ENCODE measurements around the gene IPO11. TPM values are rescaled to one million over a fixed set of nuclear protein-coding genes. Genes with fewer than 3 reads are reported as not detected.
A peak's percentile ranks its signal among the peaks of the same experiment; 100 is the strongest.

Gene IPO11
- polyA plus RNA-seq, 6 donors from 2014 or later: 8.3 to 12.1 (median 10.4) TPM

DNA sequence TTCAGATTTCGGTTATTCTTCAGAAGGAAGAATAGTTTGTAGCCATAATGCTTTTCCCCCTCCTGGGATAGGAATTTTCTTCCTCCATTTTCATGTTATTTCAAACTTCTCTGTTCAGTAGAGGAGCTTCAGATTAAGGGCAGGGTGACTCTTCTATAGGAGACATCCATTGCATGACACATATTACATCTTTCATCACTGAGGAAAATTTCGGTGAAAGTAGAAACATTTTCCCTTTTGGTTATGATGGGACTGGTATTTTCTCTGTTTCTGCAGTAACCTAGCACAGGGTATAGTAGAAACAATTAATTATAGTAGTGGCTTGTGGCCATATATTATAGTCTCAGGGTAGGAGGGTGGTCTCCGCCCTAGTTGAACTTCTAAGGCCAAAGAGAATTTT lies 1.1 kb downstream of the IPO11 start:
- H3K27ac Mint-ChIP-seq: peak overlapping the region in 4 of 6 donors; percentile 70 to 98 (median 92)
- no peaks in the 10 kb centered on the region for H3K36me3 Mint-ChIP-seq
- peak overlapping the region; percentile 83 to 95 (median 92) for H3K4me3 Mint-ChIP-seq
- DNase-seq (no peak), ATAC-seq (ENCODE audit: low read depth in 2 of 2) (no peak)
- peaks cover 6 to 20% (median 19%) of the 10 kb centered on the region in 3 donors for H3K4me1 Mint-ChIP-seq
- no peaks in the 10 kb centered on the region for H3K9me3 Mint-ChIP-seq
- no peaks in the 10 kb centered on the region for H3K27me3 Mint-ChIP-seq

DNA sequence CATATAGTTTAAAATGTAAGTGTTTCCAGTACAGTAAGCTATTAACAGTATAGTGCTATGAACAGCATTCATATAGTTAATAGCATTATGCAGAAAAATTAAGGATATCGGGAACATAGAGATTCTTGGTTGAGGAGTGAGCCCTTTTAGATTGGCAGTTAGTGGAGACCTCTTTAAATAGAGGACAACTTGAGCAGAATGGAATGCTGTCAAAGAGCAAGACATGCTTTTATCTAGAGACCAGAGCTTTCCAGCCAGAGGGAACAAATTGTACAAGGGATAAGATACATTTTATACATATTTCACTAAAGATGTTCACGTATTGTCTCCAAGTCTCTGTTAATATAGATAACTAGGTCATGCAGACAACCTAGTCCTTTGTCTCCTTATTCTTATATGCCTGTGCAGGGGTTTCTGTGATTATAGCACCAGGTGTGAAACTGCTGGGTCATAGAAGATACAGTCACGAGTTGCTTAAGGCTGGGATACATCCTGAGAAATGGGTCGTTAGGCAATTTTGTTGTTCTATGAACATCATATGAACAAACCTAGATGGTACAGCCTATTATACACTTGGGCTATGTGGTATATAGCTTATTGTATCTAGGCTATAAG lies 6.0 kb downstream of the IPO11 start:
- Mint-ChIP-seq H3K4me3 (no peak overlapping the region), H3K4me1 (peaks cover 17 to 28% (median 24%) of the 10 kb centered on the region in 3 donors), H3K36me3 (no peaks in the 10 kb centered on the region), H3K9me3 (no peaks in the 10 kb centered on the region), H3K27ac (peak overlapping the region in 1 of 6 donors; percentile 32), H3K27me3 (no peaks in the 10 kb centered on the region)
- no peak for DNase-seq
- ATAC-seq (ENCODE audit: low read depth in 2 of 2): no peak

DNA sequence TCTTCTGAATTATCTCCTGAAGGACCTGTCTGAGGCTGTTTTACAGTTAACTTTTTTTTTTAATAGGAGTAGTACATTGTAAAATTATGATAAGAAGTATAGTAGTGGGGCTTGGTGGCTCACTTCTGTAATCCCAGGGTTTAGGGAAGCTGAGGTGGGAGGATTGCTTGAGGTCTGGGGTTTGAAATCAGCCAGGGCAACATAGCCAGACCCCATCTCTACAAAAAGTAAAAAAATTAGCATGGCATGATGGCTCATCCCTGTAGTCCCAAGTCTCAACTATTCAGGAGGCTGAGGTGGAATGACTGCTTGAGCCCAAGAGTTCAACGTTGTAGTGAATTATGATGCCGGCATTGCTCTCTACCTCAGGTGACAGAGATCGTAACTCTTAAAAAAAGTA lies 7.0 kb downstream of the IPO11 start:
- ATAC-seq (ENCODE audit: low read depth in 2 of 2) (no peak), DNase-seq (no peak)
- H3K36me3 Mint-ChIP-seq: no peaks in the 10 kb centered on the region
- H3K27me3 Mint-ChIP-seq: no peaks in the 10 kb centered on the region
- no peaks in the 10 kb centered on the region for H3K9me3 Mint-ChIP-seq
- peaks cover 13 to 30% (median 25%) of the 10 kb centered on the region in 3 donors for H3K4me1 Mint-ChIP-seq
- no peak overlapping the region for H3K27ac Mint-ChIP-seq
- no peak overlapping the region for H3K4me3 Mint-ChIP-seq

DNA sequence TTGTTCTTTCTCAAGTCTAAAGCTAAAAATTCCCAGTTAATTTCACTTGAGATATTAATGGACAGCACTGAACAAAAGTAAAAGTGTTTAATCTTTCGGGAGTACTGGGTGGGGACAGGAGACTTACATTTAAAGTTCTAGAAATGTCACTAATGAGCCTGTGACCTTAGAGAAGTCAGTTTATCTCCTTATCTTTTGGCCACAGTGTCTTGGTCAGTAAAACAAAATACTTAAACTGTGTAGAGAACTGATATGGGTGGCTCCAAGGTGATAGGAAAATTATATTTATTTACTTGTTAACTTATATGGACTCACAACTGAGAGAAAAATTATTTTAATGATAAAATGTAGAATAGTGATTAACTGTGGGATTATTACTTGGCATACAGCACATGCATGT lies 8.9 kb downstream of the IPO11 start:
- DNase-seq (no peak), ATAC-seq (ENCODE audit: low read depth in 2 of 2) (no peak)
- Mint-ChIP-seq H3K9me3 (no peaks in the 10 kb centered on the region), H3K27ac (no peak overlapping the region), H3K4me3 (no peak overlapping the region), H3K27me3 (no peaks in the 10 kb centered on the region), H3K4me1 (peaks cover 15 to 30% (median 24%) of the 10 kb centered on the region in 3 donors), H3K36me3 (no peaks in the 10 kb centered on the region)

DNA sequence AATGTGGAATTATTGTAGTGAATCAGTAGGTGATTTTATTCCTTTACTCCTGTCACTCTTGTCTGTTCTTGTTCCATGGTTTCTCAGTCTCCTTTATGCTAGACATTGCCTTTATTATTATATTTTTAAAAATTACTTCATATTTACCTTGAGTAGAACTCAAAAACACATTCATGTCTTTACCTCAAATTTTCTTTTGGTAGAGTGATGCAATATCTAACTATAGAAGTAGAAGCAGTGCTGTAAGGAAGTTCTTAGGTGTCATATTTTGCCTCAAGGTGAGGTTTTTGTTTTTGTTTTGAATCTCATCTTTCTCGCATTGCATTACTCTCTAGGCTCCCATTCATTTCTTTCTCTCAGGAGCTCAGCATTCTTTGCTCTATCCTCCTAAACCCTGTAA lies 12.2 kb downstream of the IPO11 start:
- Mint-ChIP-seq H3K27me3 (no peaks in the 10 kb centered on the region), H3K4me1 (peaks cover 15 to 25% (median 17%) of the 10 kb centered on the region in 3 donors), H3K9me3 (no peaks in the 10 kb centered on the region), H3K4me3 (no peak overlapping the region), H3K36me3 (no peaks in the 10 kb centered on the region), H3K27ac (no peak overlapping the region)
- ATAC-seq (ENCODE audit: low read depth in 2 of 2) (no peak), DNase-seq (no peak)

DNA sequence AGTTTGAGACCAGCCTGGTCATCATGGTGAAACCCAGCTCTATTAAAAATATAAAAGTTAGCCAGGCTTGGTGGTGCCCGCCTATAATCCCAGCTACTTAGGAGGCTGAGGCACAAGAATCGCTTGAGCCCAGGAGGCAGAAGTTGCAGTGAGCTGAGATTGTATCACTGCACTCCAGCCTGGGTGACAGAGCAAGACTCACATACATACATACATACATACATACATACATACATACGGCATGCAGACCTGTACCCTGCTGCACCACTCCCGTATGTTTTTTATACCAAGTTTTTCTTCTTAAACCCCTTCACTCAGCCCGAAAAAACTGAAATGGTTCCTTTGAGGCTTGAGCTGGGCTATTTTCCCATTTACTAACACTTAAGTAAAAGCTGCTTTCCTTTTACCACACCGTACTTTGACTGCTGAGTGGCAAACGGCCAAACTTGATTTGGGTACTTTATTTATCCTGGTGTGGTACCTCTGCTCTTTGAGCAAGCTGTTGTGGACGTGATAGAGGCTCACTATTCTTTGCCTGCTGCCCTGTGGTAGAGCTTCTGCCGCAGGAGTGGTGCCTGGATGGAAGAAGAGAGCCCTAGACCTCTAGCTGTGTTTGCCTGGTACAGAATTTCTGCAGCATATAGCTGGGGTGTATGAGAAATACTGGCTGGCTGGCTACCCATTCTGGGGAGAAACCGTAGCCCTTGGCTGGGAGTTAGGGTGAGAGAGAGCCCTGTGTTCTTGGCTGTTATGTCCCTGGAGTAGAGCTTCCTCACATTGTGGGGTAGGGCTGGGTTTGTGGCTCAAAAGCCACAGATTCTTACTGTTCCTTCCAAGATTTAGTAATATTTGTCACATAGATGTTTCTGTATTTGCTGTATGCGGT lies 19.4 kb downstream of the IPO11 start:
- Mint-ChIP-seq H3K36me3 (no peaks in the 10 kb centered on the region), H3K4me3 (no peak overlapping the region), H3K27me3 (no peaks in the 10 kb centered on the region), H3K4me1 (peaks cover 10 to 28% (median 19%) of the 10 kb centered on the region in 3 donors), H3K27ac (no peak overlapping the region), H3K9me3 (no peaks in the 10 kb centered on the region)
- no peak for ATAC-seq (ENCODE audit: low read depth in 2 of 2)
- no peak for DNase-seq

DNA sequence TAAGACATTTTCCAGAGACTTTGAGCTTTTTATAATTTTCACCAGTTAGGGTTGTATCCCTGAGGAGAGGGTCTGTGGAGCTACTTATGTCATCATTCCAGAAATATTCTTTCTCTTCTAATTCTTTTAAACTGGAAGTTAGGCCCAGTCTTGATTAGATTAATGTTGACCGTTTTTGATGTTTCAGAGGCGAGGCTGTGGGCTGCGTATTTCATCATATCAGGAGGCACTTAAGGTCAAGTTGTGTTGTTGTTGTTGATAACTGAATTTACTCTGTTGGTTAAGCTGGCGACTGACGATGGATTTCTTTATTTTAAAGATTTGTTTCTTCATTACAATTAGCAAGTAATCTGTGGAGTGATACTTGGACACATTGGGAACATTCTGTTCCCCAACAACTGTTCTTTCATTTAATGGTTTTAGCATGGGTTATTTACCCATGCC lies 20.1 kb downstream of the IPO11 start:
- no peak for DNase-seq
- ATAC-seq (ENCODE audit: low read depth in 2 of 2): no peak
- H3K27ac Mint-ChIP-seq: no peak overlapping the region
- H3K9me3 Mint-ChIP-seq: no peaks in the 10 kb centered on the region
- no peak overlapping the region for H3K4me3 Mint-ChIP-seq
- no peaks in the 10 kb centered on the region for H3K36me3 Mint-ChIP-seq
- H3K27me3 Mint-ChIP-seq: no peaks in the 10 kb centered on the region
- H3K4me1 Mint-ChIP-seq: peaks cover 10 to 28% (median 19%) of the 10 kb centered on the region in 3 donors

DNA sequence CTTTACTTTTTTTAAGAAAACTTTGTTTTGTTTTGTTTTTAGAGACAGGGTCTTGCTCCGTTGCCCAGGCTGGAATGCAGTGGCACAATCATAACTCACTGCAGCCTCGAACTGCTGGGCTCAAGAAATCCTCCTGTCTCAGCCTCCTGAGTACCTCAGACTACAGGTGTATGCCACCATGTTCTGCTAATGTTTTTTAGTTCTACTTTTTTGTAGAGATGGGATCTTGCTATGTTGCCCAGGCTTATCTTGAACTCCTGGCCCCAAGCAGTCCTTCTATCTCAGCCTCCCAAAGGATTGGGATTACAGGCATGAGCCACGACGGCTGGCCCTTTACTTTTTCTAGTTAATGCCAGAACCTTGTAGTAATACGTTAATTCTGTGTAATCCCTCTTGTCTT lies 36.0 kb downstream of the IPO11 start:
- ATAC-seq (ENCODE audit: low read depth in 2 of 2): no peak
- Mint-ChIP-seq H3K4me1 (no peaks in the 10 kb centered on the region), H3K36me3 (peaks cover 8 to 10% of the 10 kb centered on the region in 2 donors), H3K27ac (no peak overlapping the region), H3K9me3 (no peaks in the 10 kb centered on the region), H3K27me3 (no peaks in the 10 kb centered on the region), H3K4me3 (no peak overlapping the region)
- DNase-seq: no peak

DNA sequence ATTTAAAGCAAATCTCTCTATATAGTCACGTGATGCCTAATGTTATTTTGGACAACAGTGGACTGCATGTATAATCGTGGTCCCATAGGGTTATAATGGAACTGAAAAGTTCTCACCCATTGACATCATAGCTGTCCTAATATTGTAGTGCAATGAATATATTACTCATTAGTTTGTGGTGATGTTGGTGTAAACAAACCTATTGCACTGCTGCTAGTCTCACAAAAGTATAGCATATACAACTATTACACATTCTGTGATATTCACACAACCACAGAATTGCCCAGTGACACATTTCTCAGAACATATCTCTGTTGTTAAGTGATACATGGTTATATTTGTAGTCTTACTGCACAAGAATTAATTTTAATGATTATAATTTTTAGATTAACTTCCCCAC lies 37.7 kb downstream of the IPO11 start:
- peaks cover 0 to 4% (median 0%) of the 10 kb centered on the region in 3 donors for H3K4me1 Mint-ChIP-seq
- H3K36me3 Mint-ChIP-seq: peaks cover 8 to 15% of the 10 kb centered on the region in 2 donors
- no peak overlapping the region for H3K4me3 Mint-ChIP-seq
- H3K27ac Mint-ChIP-seq: no peak overlapping the region
- H3K27me3 Mint-ChIP-seq: no peaks in the 10 kb centered on the region
- H3K9me3 Mint-ChIP-seq: no peaks in the 10 kb centered on the region
- ATAC-seq (ENCODE audit: low read depth in 2 of 2) (no peak), DNase-seq (no peak)

DNA sequence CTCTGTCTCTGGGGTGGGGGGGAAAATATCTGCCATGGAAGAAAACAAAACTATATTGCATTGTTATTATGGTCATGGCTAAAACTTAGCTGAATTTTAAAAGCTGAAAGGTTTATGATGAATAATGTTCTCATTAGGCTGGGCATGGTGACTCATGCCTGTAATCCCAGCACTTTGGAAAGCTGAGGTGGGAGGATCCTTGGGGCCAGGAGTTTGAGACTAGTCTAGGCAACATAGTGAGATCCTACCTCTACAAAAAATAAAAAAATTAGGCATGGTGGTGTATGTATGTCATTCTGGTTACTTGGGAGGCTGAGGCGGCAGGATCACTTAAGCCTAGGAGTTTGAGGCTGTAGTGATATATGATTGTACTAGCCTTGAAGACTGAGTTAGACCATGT lies 44.5 kb downstream of the IPO11 start:
- Mint-ChIP-seq H3K9me3 (no peaks in the 10 kb centered on the region), H3K27me3 (no peaks in the 10 kb centered on the region), H3K27ac (peak overlapping the region in 1 of 6 donors; percentile 60), H3K4me1 (peaks cover 0 to 7% (median 0%) of the 10 kb centered on the region in 3 donors), H3K36me3 (peaks cover 6 to 11% of the 10 kb centered on the region in 2 donors), H3K4me3 (no peak overlapping the region)
- DNase-seq (no peak), ATAC-seq (ENCODE audit: low read depth in 2 of 2) (no peak)

DNA sequence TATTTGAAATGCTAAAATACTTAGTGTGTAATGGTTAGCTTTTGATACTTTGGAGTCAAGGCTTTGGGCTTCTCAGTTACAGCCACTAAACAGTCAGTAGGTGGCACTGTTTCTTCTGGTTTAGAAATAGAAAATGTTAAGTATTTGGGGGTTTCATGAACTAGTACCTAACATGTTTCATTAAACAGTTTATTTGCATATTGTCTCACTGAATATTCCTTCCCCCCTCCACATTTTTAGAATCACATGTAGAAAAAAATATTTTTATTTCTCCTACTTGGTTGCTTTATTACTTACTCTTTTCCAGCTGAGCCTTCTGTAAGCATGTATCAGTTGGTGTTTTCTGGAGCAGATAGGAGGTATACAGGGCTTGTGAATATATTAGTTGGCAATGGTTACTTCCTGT lies 48.0 kb downstream of the IPO11 start:
- peak; percentile 43 to 50 for ATAC-seq (ENCODE audit: low read depth in 2 of 2)
- no peaks in the 10 kb centered on the region for H3K27me3 Mint-ChIP-seq

DNA sequence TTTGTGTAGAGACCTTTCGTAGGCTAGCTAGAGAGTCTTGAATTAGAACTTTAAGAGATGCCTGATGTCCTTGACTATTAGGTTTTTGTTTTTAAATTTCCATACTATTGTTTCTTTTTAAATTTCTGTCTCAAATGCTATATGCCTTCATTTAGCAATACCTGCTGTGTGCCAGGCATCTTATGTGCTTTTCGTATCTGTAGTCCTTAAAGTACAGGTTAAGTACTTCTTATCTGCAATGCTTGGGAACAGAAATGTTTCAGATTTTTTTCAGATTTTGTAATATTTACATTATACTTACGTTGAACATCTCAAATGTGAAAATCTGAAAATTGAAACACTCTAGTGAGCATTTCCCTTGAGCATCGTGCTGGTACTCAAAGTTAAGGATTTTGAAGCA lies 49.0 kb downstream of the IPO11 start:
- DNase-seq (no peak), ATAC-seq (ENCODE audit: low read depth in 2 of 2) (no peak)
- Mint-ChIP-seq H3K4me3 (no peak overlapping the region), H3K36me3 (no peaks in the 10 kb centered on the region), H3K4me1 (peaks cover 0 to 6% (median 3%) of the 10 kb centered on the region in 3 donors), H3K9me3 (no peaks in the 10 kb centered on the region), H3K27ac (peak overlapping the region in 1 of 6 donors; percentile 8), H3K27me3 (no peaks in the 10 kb centered on the region)

More for the DNA sequence above, 48.0 kb downstream of the IPO11 start:
- H3K9me3 Mint-ChIP-seq: no peaks in the 10 kb centered on the region
- H3K36me3 Mint-ChIP-seq: no peaks in the 10 kb centered on the region
- no peak overlapping the region for H3K4me3 Mint-ChIP-seq
- DNase-seq: peak; percentile 14
- peak overlapping the region in 1 of 6 donors; percentile 10 for H3K27ac Mint-ChIP-seq
- H3K4me1 Mint-ChIP-seq: peaks cover 0 to 3% (median 3%) of the 10 kb centered on the region in 3 donors

DNA sequence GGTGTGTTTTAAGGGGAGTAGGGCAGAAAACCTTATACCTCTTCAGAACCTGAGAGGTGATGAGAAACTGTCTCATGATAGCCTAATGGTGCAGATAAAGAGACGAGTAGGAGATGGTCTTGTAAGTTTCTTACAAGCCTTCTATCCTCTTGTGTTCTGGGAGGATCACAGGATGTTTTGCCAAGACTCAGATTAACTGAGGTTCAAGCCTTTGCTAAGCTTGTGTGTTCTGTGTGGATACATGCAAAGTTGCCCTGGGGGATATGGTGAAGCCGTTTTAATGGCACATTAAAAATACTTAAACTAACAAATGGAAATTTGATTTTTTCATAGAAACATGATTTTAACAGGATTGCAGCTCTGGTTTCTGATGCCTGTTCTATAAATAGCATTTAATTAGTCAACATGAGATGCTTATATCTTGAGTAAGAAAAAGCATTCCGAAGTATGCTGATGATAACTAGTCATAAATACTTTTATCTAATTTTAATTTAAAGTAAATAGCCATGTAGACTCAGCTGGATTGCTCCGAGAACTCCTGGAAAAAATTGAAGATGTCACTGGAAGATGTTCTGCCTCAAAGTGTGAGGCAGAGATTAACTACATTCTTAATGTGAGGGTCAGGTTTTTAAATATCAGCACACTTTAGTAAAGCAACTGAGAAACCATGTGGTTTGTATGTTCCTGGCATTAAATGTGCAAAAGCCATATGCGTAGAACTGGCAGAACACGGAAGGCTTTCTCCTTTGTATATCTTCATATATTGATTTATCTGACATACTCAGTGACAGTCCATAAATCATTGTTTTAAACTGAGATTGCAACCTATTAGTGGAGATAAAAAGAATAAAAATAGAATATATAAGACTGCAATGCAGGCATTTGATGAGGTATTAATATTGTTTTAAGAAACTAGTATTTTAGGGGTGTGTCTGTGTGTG lies 53.7 kb downstream of the IPO11 start:
- Mint-ChIP-seq H3K9me3 (no peaks in the 10 kb centered on the region), H3K27ac (peak overlapping the region in 2 of 6 donors; percentile 32 to 85), H3K27me3 (no peaks in the 10 kb centered on the region), H3K4me1 (peaks cover 0 to 6% (median 3%) of the 10 kb centered on the region in 3 donors), H3K36me3 (peaks cover 11 to 17% of the 10 kb centered on the region in 2 donors), H3K4me3 (no peak overlapping the region)
- DNase-seq (no peak), ATAC-seq (ENCODE audit: low read depth in 2 of 2) (no peak)
